Adrenal gland (tissue), 5 donors: ENCODE data around the gene CXorf66.

Experiments
- CTCF ChIP-seq, 6 experiments: fragments of 450-650 bp in 4 of 6; fragments of 200-600 bp in 2 of 6; sonication (generic) in 1 of 6; IDR thresholded peaks; 1 replicate in 5 of 6; 2 replicates in 1 of 6; pipeline versions ENCODE4 v1.5.1 to v1.8.0; 2016 to 2021; ENCODE audit warnings: antibody characterized with exemption in 6 of 6, mild to moderate bottlenecking in 2 of 6, moderate library complexity in 1 of 6
- POLR2A ChIP-seq, 2 donors: fragments of 450-650 bp; IDR thresholded peaks; one replicate each; pipeline ENCODE4 v1.6.1; 2017; ENCODE audit warnings: antibody characterized with exemption in 2 of 2, mild to moderate bottlenecking in 2 of 2, moderate library complexity in 1 of 2
- donor health status: DM: no; HTN: no; CAD: no.

GRCh38 chrX:139914421-139914820, 50.9 kb downstream of the CXorf66 start:
- TF ChIP-seq CTCF (IDR thresholded peaks at IDR 0.05) (no peak), POLR2A (IDR thresholded peaks at IDR 0.05) (no peak)
